Brain microvascular endothelial cell (primary cell): ENCODE results near the gene PRRT4.

ENCODE experiments used
- DNase-seq: peaks from one replicate; pipeline ENCODE4 v3.0.0-alpha.2; 2020
- H3K27ac ChIP-seq: fragments of 250-450 bp; sonication (Bioruptor Pico); 2 replicates; pipeline ENCODE4 v1.5.1; 2020; ENCODE audit warnings: mild to moderate bottlenecking, moderate library complexity
- H3K27me3 ChIP-seq: fragments of 250-450 bp; sonication (Bioruptor Pico); replicated peaks from 2 replicates; pipeline ENCODE4 v1.5.1; 2020; ENCODE audit warnings: mild to moderate bottlenecking
- H3K36me3 ChIP-seq: fragments of 250-450 bp; sonication (Bioruptor Pico); replicated peaks from 2 replicates; pipeline ENCODE4 v1.5.1; 2020; ENCODE audit warnings: mild to moderate bottlenecking
- H3K4me3 ChIP-seq: 2 replicates; pipeline ENCODE4 v1.5.1; 2011; ENCODE audit warnings: low read depth, mild to moderate bottlenecking, control low read depth, low read length, moderate library complexity
- CTCF ChIP-seq: IDR thresholded peaks from 2 replicates; pipeline ENCODE4 v1.5.1; 2011; ENCODE audit warnings: low read depth, mild to moderate bottlenecking, moderate library complexity, low read length, control low read depth, inconsistent platforms; ENCODE audit errors: missing control alignments
- in situ Hi-C: cut with HindIII; loops from 2 replicates; pipeline ENCODE4 v1.10.0; 2017; ENCODE audit warnings: low sequenced_read_pairs, low pct_ligation_motif_present

Gene PRRT4

DNA sequence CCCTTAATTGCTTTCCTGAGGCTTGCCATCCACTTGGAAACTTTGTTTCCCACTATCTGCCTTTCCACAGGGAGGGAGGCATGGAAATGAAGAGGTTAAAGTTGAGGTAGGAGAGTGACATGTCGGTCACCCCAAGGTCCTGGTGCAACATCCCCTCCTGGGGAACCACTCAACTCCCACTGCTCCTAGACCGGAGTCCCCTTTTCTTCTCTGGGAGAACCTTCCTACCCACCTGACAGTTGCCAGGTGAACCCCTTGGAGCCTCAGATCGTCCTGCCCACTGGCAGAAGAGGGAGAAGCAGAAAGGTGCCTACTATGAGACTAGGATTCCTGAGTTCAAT lies 26.6 kb upstream of the PRRT4 start:
- in situ Hi-C loops = no loop called here
- peaks cover 9% of the 10 kb centered on the region for H3K27me3 ChIP-seq
- no peak overlapping the region for H3K27ac ChIP-seq
- no peak for DNase-seq
- no peak for TF ChIP-seq CTCF
- no peak overlapping the region for H3K4me3 ChIP-seq
- peaks cover 12% of the 10 kb centered on the region for H3K36me3 ChIP-seq

DNA sequence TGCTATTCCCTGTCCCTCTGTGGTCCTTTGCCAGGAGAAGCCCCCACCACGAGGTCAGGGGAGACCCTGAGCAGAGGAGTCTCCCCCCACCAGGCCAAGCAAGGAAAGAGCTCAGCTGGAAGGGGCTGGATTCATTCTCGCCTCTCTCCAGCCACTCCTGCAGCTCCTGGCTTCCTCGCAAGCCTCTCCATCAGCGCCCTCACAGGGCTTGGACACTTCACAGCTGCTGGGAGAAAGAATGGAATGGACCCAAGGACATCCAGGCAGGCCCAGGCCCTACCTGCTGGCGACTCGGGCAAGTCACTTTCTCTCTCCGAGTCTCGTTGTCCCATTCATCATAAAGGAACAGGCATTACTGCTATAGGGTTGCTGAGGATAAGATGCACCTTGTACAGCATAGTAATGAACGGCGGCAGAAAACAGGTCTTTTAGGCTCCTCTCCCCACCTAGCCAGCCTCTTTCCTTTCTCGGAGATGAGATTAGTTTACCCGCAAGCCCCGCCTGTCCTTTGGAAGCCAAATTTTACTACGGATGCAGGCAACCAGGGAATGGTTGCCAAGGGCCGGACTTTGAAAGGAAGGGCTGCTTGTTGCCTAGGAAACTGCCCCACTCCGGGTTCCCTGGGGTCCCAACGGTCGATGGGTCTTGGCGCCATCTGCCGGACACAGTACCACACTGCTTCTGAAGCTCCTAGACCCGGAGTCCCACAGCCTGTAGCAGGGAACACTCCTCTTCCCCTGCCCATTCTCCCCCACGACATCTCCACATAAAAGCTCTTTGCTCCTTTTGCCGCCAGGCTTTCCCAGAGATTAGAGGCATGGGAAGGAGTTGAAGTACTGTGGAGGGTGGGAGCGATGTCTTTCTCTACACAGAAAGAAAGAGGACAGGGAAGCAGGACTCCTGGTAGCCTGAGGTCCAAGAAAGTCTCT lies 26.0 kb upstream of the PRRT4 start:
- peaks cover 9% of the 10 kb centered on the region for H3K27me3 ChIP-seq
- in situ Hi-C loops = no loop called here
- peaks cover 5% of the 10 kb centered on the region for H3K36me3 ChIP-seq
- TF ChIP-seq CTCF = peak; percentile 93
- H3K27ac ChIP-seq = no peak overlapping the region
- H3K4me3 ChIP-seq = no peak overlapping the region
- DNase-seq = peak; percentile 73

- in situ Hi-C loops = no loop called here
- Histone ChIP-seq H3K27ac (no peak overlapping the region), H3K36me3 (no peaks in the 10 kb centered on the region), H3K27me3 (peaks cover 9% of the 10 kb centered on the region), H3K4me3 (no peak overlapping the region)
- no peak for DNase-seq
- TF ChIP-seq CTCF = no peak
Measured at GRCh38 chr7:128385988-128386925, 24.8 kb upstream of the PRRT4 start.

DNA sequence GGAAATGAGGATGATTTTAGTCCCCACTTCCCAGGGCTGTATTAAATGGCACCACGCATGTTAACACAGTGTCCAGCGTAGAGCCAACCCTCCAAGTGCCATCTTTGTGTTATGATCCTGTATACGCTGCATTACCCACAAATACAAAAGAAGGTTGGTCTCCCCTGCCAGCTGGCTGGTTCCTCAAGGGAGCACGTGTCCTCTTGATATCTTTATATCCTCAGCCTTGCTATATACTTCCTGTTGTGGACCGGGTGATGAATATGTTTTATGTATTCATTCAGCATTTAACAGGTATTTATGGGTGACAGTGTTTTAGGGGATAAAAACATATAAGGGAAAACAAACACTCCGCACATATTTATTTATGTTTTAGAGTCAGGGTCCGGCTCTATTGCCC lies 23.2 kb upstream of the PRRT4 start:
- Histone ChIP-seq H3K36me3 (no peaks in the 10 kb centered on the region), H3K27me3 (peaks cover 9% of the 10 kb centered on the region), H3K4me3 (no peak overlapping the region), H3K27ac (no peak overlapping the region)
- no peak for DNase-seq
- in situ Hi-C loops = no loop called here
- TF ChIP-seq CTCF = no peak

DNA sequence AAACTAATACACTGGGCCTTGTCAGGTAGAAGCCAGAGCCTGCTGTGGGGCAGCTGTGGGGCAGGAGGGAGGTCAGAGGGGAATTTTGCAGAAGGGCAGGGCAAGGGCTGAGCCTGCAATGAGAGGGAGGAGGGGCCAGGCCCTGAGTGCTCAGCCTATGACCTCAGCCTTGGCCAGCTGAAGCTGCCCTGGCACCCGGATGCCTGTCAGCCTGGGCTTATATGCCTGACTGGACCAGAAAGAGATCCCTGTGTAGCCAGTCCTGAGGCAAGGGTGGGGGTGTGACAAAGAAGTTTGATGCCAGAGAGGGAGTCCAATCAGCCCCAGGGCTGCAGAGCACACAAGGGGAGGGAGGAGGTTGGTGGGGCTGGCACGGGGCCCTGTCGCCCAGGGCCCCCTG lies 22.3 kb upstream of the PRRT4 start:
- H3K27ac ChIP-seq = no peak overlapping the region
- no peaks in the 10 kb centered on the region for H3K36me3 ChIP-seq
- no peak overlapping the region for H3K4me3 ChIP-seq
- TF ChIP-seq CTCF = no peak
- in situ Hi-C loops = no loop called here
- peaks cover 9% of the 10 kb centered on the region for H3K27me3 ChIP-seq
- no peak for DNase-seq
